ENCODE data around the gene SH3BP1. TPM values are rescaled to one million over a fixed set of nuclear protein-coding genes. Genes with fewer than 3 reads are reported as not detected.

Gene SH3BP1
- total RNA-seq, 6 donors from 2014 or later: 11.4 to 58.7 (median 31.1) TPM

- H3K4me1 ChIP-seq: peaks cover 3 to 13% (median 7%) of the 10 kb centered on the region in 4 donors
- H3K9me3 ChIP-seq: no peaks in the 10 kb centered on the region
- no peaks in the 10 kb centered on the region for H3K27me3 ChIP-seq
- no peak for ATAC-seq (ENCODE audit: low FRiP score in 2 of 2)
- DNase-seq: no peak
- peaks cover 8 to 84% (median 60%) of the 10 kb centered on the region in 4 donors for H3K36me3 ChIP-seq
- TF ChIP-seq CTCF (IDR thresholded peaks at IDR 0.05): no peak
- no peak for TF ChIP-seq EP300 (IDR thresholded peaks at IDR 0.05)
- TF ChIP-seq POLR2A (IDR thresholded peaks at IDR 0.05): no peak
- TF ChIP-seq POLR2AphosphoS5 (IDR thresholded peaks at IDR 0.05): no peak
- H3K4me3 ChIP-seq: no peak overlapping the region
- WGBS, 2 donors: 92 to 100% methylated on average over 1 of the region's 1 CpG
- no peak overlapping the region for H3K27ac ChIP-seq
These were observed 22.0 kb upstream of the SH3BP1 start for GRCh38 chr22:37617431-37617830.

GRCh38 chr22:37618072-37618656 lies 21.3 kb upstream of the SH3BP1 start:
- H3K27ac ChIP-seq: no peak overlapping the region
- no peaks in the 10 kb centered on the region for H3K9me3 ChIP-seq
- no peak for DNase-seq
- TF ChIP-seq POLR2AphosphoS5 (IDR thresholded peaks at IDR 0.05) (no peak), CTCF (IDR thresholded peaks at IDR 0.05) (no peak), EP300 (IDR thresholded peaks at IDR 0.05) (no peak), POLR2A (IDR thresholded peaks at IDR 0.05) (no peak)
- ATAC-seq (ENCODE audit: low FRiP score in 2 of 2): no peak
- H3K36me3 ChIP-seq: peaks cover 8 to 92% (median 63%) of the 10 kb centered on the region in 4 donors
- no peak overlapping the region for H3K4me3 ChIP-seq
- WGBS, 2 donors: 92 to 94% methylated on average over 14 of the region's 14 CpGs
- no peaks in the 10 kb centered on the region for H3K27me3 ChIP-seq
- H3K4me1 ChIP-seq: peaks cover 3 to 9% (median 6%) of the 10 kb centered on the region in 4 donors

DNA sequence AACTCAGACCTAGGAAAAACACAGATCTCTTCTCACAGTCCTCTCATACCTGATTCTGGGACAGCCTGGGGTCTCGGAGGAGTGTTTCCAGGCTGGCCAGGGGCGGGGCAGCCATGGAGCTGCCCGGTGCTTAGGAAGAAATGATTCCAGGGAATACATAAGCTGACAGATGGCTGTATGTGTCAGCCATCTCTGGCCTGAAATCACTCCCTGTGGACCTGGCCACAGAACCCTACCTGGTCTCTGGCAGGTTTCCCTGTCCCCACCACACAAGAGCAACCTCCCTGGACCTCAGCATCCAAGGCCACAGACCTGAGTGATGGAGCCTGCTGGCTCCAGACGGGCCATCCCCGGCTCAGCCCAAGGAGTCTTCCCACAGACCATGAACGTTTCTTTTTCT lies 20.8 kb upstream of the SH3BP1 start:
- Histone ChIP-seq H3K27me3 (no peaks in the 10 kb centered on the region), H3K27ac (no peak overlapping the region), H3K4me1 (peaks cover 5 to 7% (median 7%) of the 10 kb centered on the region in 4 donors), H3K4me3 (no peak overlapping the region), H3K36me3 (peaks cover 8 to 95% (median 64%) of the 10 kb centered on the region in 4 donors), H3K9me3 (no peaks in the 10 kb centered on the region)
- DNase-seq: no peak
- no peak for TF ChIP-seq POLR2AphosphoS5 (IDR thresholded peaks at IDR 0.05)
- 94 to 97% methylated on average over 6 of the region's 6 CpGs for WGBS, 2 donors
- ATAC-seq (ENCODE audit: low FRiP score in 2 of 2): no peak

- Histone ChIP-seq H3K27ac (no peak overlapping the region), H3K36me3 (peaks cover 0 to 93% (median 61%) of the 10 kb centered on the region in 4 donors), H3K27me3 (no peaks in the 10 kb centered on the region), H3K4me3 (no peak overlapping the region), H3K9me3 (no peaks in the 10 kb centered on the region), H3K4me1 (peaks cover 7 to 15% (median 11%) of the 10 kb centered on the region in 4 donors)
- TF ChIP-seq EP300 (IDR thresholded peaks at IDR 0.05): no peak
- TF ChIP-seq CTCF (IDR thresholded peaks at IDR 0.05): no peak
- no peak for TF ChIP-seq POLR2A (IDR thresholded peaks at IDR 0.05)
- TF ChIP-seq POLR2AphosphoS5 (IDR thresholded peaks at IDR 0.05): no peak
- ATAC-seq (ENCODE audit: low FRiP score in 2 of 2) (no peak), DNase-seq (no peak)
- WGBS, 2 donors: 92 to 95% methylated on average over 7 of the region's 7 CpGs
These were observed 19.5 kb upstream of the SH3BP1 start for GRCh38 chr22:37619991-37620390.

DNA sequence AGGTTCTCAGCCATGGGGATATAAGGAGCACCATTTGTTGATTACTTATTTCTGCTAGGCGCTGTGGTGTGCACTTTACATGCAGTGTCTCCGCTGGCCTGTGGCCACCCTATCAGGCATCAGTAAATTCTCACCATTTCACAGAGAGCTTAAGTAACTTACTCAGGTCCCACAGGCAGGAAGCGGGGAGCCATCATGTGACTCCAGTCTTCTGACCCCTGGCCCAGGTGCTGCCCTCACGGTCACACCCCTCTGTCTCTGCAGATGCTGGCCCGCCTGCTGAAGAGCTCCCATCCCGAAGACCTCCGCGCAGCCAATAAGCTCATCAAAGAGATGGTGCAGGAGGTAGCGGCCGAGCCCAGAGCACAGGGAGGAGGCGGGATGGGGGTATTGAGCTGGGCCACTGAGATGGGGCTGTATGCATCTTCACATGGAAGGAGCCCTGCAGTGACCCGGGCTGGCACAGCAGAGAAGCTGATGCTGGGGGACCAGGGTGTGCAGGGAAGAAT lies 18.1 kb upstream of the SH3BP1 start:
- Histone ChIP-seq H3K9me3 (no peaks in the 10 kb centered on the region), H3K27me3 (no peaks in the 10 kb centered on the region), H3K36me3 (peaks cover 0 to 94% (median 63%) of the 10 kb centered on the region in 4 donors), H3K4me3 (no peak overlapping the region), H3K27ac (no peak overlapping the region), H3K4me1 (peaks cover 14 to 28% (median 21%) of the 10 kb centered on the region in 4 donors)
- no peak for ATAC-seq (ENCODE audit: low FRiP score in 2 of 2)
- 87 to 95% methylated on average over 12 of the region's 12 CpGs for WGBS, 2 donors
- DNase-seq: no peak
- TF ChIP-seq EP300 (IDR thresholded peaks at IDR 0.05) (no peak), CTCF (IDR thresholded peaks at IDR 0.05) (no peak), POLR2A (IDR thresholded peaks at IDR 0.05) (no peak), POLR2AphosphoS5 (IDR thresholded peaks at IDR 0.05) (no peak)

Data from upper lobe of left lung (tissue), 6 donors.